Jurkat, Clone E6-1 (cell line): ENCODE data around the gene TTLL6.

Experiments used
- DNase-seq: peaks from one replicate; pipeline ENCODE4 v3.0.0-alpha.2; 2011; ENCODE audit warnings: low read depth, low spot score
- H3K4me3 ChIP-seq: 2 replicates; pipeline ENCODE4 v1.5.1; 2011; ENCODE audit warnings: mild to moderate bottlenecking, low read length, control low read depth, moderate library complexity

The TTLL6 gene

DNA sequence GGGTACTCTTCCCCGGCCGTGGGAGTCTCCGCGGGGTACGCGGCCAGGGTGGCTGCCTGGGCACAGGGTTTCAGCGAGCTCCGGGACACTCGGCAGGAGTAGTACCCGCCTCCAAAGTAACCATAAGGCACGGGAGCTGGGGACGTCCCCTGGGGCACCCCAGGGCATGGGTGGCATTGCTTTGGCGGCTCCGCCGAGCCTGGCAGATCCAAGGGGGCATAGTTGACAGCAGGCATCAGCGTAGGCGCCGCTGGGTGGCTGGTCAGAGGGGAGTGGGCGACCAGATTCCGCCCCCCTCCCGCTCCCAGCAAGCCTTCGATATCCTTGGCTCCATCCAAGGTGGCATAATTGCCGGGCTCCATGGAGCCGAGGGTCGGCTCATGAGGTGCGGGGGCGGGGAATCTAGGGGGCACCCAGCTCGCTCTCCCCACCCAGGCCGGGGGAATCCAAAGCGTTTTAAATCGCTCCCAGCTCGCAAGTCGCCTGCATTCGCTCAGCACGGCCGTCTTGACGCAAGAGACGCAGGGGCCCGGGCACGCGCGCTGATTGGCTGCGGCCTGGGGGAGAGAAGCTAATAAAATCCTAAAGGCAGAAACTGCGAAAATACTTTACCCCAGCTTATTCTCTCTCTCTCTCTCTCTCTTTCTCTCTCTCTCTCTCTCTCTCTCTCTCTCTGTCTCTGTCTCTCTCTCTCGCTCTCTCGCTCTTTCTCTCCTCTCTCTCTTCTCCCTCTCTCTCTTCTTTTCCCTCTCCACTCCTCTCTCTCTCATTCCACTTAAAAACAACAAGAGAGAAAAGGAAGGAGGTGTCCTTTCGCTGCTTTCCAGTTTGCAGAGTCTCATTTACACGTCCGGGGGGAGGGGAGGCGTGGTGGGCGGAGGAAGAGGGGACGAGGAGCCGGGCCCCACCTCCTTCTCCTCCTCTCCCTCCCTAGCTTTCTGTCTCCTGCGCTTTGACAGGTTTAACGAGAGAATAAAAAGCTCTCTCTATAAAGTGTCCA is 88.5 kb downstream of the TTLL6 start, which contains the start of gene HOXB13:
HOXB13 (minus strand) TSS at position 519 of the 1,000 bp plus-strand sequence; CDS start at position 362, 157 bp downstream.
- peak; percentile 59 for DNase-seq
- H3K4me3 ChIP-seq, result peak within 1 kb of the TSS; percentile 56

DNA sequence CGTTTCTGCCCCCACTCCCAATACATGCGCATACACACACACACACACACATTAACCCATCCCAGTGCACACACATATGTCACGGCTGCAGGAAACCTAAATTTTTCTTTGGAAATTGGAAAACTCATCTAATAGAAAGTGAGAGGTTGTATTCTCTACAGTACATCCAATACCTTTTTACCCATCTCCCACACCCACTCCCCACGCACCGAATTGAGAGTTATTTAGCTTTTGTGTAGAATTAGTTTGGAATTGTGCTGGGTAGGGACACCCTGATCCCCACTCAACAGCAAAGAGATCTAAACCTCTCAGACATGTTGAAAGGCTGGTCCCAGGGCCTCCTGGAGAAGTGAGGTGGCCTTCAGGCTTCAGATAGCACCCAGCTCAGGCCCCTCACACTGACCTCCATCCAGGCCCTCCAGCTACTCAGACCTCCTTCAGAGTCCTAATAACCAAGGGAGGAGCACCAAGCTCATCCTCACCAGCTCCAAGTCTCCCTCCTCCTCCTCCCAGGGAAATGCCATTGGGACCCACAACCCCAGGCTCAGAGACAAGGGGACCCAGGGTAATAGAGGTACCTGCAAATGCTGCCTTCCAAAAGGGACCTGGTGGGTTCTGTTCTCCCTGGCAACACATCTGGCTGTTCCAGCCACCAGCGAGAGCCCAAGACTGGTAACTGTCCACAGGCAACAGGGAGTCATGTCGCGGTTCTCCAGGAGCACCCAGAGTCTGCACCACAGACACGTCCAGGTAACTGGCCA is 89.4 kb downstream of the TTLL6 start:
- no peak for DNase-seq
- H3K4me3 ChIP-seq, result peak overlapping the region; percentile 56; the same call in 1 of the 2 replicates

- DNase-seq, result no peak
- H3K4me3 ChIP-seq, result no peak overlapping the region
These were observed 90.1 kb downstream of the TTLL6 start for GRCh38 chr17:48726916-48727286.

DNA sequence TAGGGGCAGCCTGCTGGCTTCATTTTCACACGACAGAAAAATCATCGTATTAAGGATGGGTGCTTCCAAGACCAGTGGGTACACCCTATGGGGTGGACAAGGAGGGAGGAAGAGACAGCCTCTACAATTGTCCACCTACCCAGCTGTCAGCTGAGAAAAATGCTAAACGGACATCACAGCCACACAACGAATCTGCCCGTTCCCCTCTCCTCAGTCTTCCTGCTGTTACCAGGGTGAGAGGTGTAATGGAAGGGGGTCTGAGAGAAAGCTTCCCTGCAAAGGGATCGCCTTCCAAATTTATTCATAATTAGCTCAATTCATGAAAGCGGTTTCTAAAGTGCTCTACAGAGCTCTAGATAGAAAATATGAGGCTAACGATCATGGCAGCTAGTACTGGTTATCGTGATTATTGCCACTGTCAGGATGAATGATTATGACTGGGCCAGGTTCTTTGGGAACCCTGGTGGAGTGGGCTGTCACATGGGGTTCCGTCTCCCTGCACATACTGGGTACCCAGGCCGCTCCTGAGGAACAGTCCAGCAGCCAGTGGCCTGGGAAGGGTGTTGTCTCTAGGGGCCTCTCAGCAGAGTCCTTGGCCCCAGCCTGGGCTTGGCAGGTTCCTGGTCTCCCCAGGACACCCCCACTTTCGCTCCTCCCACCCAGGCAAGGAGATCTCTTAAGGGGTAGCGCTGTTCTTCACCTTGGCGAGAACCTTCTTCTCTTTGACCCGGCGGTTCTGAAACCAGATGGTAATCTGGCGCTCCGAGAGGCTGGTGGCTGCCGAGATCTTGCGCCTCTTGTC is 90.7 kb downstream of the TTLL6 start:
- DNase-seq, result no peak
- H3K4me3 ChIP-seq, result no peak overlapping the region

DNA sequence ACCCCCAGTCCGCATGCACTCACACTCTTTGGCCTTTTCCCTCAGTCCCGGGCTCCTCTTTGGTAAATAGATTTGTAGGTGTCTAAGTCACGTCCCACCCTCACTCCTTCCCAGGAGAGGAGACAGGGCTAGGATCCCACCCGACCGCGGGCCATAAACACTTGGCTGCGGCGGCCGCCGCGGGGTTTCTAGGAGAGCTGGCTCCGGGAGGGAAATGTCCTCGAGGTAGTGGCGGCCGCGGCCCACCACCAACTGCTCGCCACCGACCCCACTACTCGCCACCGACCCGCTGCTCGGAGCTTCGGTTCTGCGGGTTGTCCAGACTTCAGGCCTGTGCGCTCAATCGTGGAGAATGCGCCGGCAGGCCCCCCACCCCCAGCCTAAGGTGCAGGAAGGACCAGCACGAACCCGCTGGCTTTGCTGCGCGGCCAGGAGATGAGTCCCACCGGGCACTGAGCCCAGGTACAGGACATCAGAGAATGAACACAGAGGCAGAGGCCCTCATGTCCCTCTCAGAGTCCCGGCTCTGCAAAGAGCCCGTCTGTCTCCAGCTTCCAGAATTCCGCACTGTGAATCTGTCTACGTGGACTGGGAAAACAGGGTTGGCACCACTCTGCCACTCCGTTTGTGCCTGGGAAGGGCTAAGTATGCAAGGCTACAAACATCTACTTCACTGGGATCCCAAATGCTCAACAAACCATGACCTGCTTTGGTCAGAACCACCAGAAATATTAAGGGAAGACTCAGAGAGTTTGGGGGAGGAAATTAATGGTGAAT is 91.6 kb downstream of the TTLL6 start:
- H3K4me3 ChIP-seq, result no peak overlapping the region
- no peak for DNase-seq

GRCh38 chr17:48725004-48725287 is 92.1 kb downstream of the TTLL6 start:
- no peak overlapping the region for H3K4me3 ChIP-seq

GRCh38 chr17:48724251-48725003 is 92.6 kb downstream of the TTLL6 start:
- peak; percentile 32 for DNase-seq
- no peak overlapping the region for H3K4me3 ChIP-seq

More at GRCh38 chr17:48725004-48725287, 92.1 kb downstream of the TTLL6 start:
- no peak for DNase-seq

DNA sequence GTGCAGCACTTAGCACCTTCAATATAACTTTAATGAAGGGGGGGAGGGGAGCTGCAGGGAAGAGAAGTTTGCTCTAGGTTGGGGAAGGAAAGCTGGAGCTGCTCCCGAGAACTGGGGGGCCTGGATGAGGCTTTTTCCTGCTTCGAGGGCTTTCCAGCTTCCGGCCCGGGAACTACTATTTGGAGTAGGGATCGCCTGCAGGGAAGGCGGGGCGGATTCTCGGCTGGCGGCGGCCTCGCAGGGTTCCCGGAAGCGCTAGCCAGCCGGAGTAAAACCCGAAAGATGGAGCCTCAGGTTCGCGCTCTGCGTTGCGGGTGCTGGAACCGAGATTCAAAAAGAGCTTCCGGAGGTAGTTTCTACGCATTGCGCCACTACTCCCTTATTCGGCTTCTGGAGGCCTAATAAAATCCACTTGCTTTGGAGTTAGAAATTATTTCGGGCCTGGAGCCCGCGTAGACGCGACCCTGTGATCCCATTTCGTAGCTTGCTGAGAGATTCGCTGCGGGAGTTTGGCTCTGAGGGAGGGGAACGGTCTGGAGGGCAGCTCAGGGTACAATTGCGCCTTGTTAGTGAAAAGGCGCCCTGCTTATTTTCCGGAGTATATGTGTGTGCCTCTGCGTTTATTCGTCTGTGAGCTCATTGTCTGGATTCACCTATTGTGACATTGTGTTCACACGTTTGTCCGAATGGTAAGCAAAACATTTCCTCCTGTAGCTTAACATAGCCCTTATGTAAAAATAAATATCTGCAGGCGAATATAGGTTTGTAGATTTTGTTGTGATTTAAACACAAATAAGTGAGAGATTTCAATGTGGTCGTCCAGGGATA is 93.4 kb downstream of the TTLL6 start:
- no peak overlapping the region for H3K4me3 ChIP-seq
- no peak for DNase-seq

DNA sequence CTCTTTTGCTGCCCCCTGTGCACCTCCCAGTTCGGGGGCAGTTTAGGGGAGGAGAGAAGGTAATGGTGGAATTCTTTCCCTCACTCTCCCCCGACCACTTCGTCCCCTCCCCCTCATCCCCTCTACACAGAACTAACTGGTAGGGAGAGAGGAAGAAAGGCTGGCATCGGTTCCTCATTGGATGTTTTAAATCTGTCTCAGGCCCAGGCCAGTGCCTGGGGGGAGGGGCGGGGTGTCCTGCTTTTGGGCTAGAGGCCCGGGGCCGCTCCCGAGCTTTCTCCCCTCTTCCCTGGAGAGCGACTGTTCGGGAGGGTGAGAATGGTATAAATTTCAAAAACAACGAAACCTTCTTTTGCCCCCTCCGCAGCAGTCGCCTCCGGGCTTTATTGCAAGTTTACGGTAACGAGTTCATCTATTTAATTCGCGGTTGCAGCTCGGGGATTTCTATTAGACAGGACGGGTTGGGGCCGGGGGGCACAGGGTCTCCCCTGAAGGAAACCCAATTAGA is 94.1 kb downstream of the TTLL6 start, which contains the start of gene PRAC2:
PRAC2 (plus strand) TSS at position 271 of the 508 bp plus-strand sequence. CDS start 1,226 bp downstream, outside the sequence.
- DNase-seq, result no peak
- no peak within 1 kb of the TSS for H3K4me3 ChIP-seq

- no peak within 1 kb of the TSS for H3K4me3 ChIP-seq
- no peak for DNase-seq
These were observed 94.7 kb downstream of the TTLL6 start, which contains the start of gene PRAC1 for GRCh38 chr17:48722201-48722907. PRAC1 (minus strand) TSS chr17:48722518; CDS start chr17:48722392, 126 bp downstream.

DNA sequence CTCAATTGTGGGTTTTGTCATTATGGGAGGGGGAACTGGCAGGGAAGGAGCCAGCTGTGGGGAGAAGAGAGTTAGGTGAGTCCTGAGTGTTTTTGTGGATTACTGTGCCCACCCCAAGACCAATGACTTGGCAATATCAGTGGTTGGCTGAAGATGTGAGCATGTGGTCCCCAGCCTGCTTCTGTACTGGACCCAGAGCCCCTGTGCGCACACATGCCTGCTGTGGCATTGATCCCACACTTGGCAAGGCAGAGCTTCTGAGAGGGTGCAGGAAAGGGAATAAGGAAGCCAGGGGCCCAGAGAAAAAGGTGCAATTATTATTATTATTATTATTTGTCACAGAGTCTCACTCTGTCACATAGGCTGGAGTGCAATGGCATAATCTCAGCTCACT is 96.0 kb downstream of the TTLL6 start:
- no peak for DNase-seq
- H3K4me3 ChIP-seq, result no peak overlapping the region

DNA sequence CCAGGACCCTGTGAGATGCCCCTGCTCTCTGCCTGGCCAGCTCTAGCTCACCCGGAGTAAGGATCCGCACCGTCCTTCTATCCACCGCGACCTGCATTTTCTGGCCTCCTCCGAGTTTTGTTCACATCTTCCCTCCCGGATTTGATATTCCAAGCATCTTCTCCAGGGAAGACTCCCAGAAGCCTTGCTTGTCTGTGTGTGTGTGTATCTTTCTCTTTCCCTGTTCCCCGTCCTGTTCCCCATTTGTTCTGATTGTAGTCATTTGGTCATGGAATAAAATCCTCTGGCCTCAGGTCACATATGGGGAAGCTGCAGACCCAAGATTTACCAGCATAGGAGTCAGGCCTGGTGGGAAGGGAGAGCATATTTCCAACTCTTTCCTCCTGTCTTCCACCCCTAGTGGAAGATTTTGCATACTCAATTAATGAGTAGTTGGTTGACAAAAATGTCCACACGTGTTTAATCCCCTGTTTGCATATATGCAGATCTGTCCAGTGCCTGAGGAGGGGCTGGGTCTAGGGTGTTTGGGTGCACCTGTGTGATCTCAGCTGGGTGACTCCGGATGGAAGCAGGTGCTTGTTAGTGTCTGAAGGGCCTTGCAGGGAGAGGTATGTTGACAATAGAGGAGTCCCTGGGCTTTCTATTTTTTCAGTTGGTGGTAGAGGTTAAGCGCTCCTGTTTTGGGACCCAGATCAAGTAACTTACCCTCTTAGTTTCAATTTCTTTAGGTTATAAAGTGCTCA is 96.6 kb downstream of the TTLL6 start:
- DNase-seq, result no peak
- no peak overlapping the region for H3K4me3 ChIP-seq

DNA sequence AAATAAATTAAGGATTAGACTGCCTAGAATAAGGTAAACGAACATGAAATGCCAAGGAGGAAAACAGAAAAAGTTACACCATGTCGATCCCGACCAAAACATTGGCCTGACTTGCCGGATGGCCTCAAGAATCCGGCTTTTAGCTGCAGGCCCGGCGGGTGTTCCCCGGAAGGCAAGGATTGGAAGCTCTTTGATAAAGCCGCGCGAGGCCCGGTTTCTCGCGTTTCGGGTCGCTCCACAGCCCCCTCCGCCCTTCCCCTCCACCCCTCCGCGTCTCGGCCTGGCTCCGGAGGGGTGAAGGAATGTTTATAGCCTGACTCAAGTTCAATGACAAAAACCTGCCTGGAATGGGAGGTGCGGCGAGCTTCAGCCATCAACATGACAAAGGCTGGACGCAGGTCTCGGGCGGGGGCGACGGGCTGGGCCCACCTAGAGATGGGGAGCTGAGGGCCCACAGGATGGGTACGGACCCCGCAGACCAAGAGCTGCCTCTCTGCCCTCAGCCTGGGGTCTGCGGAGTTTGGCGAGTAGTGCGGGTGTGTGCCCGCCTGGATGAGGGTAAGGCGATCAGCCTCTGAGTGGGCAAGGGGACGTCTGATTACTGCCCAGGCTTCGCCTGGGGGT is 97.3 kb downstream of the TTLL6 start:
- no peak for DNase-seq
- no peak overlapping the region for H3K4me3 ChIP-seq

DNA sequence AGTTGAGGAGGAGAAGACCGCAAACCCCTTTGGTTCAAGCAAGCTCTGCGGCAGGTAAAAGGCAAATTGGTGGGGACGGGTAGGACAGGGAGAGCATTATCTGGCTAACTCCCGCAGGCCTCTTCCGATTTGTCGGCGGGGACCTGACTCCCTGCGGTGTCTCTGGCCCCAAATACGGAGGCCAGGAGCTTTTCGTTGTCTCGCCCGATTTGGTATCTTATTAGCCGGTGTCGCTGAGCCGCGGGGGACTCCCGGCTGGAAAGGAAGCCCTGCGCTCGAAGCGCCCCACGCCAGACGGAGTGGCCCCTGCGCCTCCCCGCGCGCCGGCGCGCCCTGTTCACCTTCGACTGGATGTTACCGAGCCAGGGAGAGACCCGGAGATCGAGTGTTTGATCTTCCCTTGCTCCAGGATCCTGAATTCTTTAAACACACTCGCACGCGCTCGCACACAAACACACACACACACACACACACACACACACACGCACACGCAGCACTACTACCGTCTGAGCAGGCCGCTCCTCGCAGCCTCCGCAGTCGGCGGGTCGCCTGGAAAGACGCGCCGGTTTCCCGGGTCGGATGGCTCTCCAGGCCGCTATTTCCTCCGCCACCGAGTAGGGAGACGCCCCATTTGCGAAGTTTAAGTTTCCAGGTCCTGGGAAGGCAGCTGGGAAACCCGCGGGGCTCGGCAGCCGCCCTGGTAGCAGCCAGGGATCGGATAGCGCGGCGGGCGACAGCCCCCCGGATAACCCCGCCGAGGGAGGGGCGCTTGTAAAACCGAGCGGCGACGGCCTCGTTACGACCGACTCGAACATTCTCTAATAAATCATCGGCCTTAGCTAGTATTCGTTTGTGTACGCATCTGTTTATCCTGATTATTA is 98.0 kb downstream of the TTLL6 start:
- no peak for DNase-seq
- H3K4me3 ChIP-seq, result no peak overlapping the region
